ENCODE results near the gene OPN1MW3. TPM values are rescaled to one million over a fixed set of nuclear protein-coding genes. Genes with fewer than 3 reads are reported as not detected.

The OPN1MW3 gene
- not detected in 2 replicates for total RNA-seq

DNA sequence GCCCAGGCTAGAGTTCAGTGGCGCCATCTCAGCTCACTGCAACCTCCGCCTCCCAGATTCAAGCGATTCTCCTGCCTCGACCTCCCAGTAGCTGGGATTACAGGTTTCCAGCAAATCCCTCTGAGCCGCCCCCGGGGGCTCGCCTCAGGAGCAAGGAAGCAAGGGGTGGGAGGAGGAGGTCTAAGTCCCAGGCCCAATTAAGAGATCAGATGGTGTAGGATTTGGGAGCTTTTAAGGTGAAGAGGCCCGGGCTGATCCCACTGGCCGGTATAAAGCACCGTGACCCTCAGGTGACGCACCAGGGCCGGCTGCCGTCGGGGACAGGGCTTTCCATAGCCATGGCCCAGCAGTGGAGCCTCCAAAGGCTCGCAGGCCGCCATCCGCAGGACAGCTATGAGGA, at the start of gene OPN1MW3:
Gene OPN1MW3 (plus strand): TSS at position 301 of the 400 bp plus-strand sequence. CDS start 38 bp downstream, at position 339.

DNA sequence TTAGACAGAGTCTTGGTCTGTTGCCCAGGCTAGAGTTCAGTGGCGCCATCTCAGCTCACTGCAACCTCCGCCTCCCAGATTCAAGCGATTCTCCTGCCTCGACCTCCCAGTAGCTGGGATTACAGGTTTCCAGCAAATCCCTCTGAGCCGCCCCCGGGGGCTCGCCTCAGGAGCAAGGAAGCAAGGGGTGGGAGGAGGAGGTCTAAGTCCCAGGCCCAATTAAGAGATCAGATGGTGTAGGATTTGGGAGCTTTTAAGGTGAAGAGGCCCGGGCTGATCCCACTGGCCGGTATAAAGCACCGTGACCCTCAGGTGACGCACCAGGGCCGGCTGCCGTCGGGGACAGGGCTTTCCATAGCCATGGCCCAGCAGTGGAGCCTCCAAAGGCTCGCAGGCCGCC, 37.9 kb upstream of the OPN1MW3 start, which contains the start of gene OPN1MW2:
Gene OPN1MW2 (plus strand): TSS at position 301 of the 400 bp plus-strand sequence. CDS start 60 bp downstream, at position 361.

DNA sequence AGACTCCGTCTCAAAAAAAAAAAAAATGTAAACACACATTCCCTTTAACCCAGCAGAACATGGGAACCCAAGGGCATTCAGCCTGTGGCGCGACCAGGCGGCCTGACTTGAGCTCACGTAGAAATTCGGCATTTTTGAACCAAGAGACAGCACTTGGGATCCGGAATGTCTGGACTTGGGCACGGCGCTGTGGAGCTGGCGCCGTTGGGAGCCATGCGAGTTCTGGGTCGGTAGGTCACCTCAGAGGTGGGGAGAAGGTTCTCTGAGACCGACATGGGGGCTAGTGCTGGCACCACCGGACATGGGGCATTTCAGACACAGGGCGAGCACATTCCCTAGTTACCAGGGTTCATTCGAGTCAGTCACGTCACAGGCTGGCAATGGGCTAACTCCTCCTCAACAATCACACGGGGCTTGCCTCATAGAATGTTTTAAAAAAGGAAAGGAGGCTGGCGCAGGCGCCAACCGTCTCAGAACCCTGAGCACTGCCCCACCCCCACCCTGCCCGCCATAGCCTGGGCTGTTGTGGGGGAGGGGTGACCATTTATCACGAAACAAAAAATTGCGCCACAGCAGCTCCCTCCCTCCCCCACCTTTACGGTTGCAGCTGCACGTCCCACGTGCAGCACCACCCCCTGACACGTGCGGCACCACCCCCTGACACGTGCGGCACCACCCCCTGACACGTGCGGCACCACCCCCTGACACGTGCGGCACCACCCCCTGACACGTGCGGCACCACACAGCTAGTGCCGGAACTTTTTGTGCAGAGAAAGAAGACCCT, 37.6 kb downstream of the OPN1MW3 start, which contains the start of gene TEX28:
Gene TEX28 (minus strand): TSS at position 334 of the 784 bp plus-strand sequence. CDS start 3,007 bp downstream, outside the sequence.

DNA sequence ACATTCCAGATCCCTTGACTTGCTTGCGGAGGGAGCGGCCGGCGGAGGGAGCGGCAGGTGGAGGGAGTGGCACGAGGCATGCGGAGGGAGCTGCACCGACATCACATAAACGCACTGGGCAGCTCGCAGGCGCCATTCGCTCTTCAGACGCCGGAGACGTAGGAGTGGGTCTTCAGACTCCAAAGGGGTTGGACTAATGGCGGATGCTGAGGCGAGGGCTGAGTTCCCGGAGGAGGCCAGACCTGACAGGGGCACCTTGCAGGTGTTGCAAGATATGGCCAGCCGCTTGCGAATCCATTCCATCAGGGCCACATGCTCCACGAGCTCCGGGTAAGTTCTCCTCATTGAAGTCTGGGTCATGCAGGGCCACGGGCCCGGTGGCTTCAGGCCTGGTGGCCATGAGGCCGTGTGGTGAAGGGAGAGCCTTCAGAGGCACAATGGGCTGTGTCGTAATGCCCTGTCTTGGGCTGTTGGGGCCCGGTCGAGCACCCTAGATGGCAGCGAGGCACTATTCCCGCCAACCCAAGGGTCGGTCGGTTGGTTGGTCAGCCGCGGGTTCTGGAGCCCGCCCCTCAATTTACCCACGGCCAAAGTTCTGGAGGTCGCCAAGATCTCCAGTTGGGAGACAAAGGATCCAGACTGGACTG, 38.4 kb downstream of the OPN1MW3 start, which contains the start of gene TKTL1:
Gene TKTL1 (plus strand): TSS at position 132 of the 647 bp plus-strand sequence. CDS start 65 bp downstream, at position 197.

Other genes starting within 250 kb of the OPN1MW3 start
- gene IRAK1, start 237.7 kb upstream of the OPN1MW3 start, total RNA-seq: 45.5 and 57.6 TPM in 2 replicates
- gene MECP2, start 159.9 kb upstream of the OPN1MW3 start, total RNA-seq: 12.3 and 34.4 TPM in 2 replicates
- gene OPN1LW, start 113.3 kb upstream of the OPN1MW3 start, total RNA-seq: not detected in 2 replicates
- gene OPN1MW, start 75.0 kb upstream of the OPN1MW3 start, total RNA-seq: 0.25 TPM in 1 of 2 replicates, not detected in the other
- not detected in 2 replicates for gene OPN1MW2, start 37.8 kb upstream of the OPN1MW3 start, total RNA-seq
- gene TEX28, start 37.5 kb downstream of the OPN1MW3 start, total RNA-seq: 0.16 TPM in 1 of 2 replicates, not detected in the other
- under 0.01 and 0.31 TPM in 2 replicates for gene TKTL1, start 38.2 kb downstream of the OPN1MW3 start, total RNA-seq
- gene FLNA, start 117.1 kb downstream of the OPN1MW3 start, total RNA-seq: 1,640 and 2,434 TPM in 2 replicates
- gene EMD, start 121.7 kb downstream of the OPN1MW3 start, total RNA-seq: 16.6 and 18.8 TPM in 2 replicates
- gene RPL10, start 140.8 kb downstream of the OPN1MW3 start, total RNA-seq: 2,048 and 2,051 TPM in 2 replicates
- gene DNASE1L1, start 151.7 kb downstream of the OPN1MW3 start, total RNA-seq: 70.6 and 90.2 TPM in 2 replicates
- gene TAFAZZIN, start 154.0 kb downstream of the OPN1MW3 start, total RNA-seq: 20.9 and 23.9 TPM in 2 replicates
- gene ATP6AP1, start 171.1 kb downstream of the OPN1MW3 start, total RNA-seq: 54.4 and 128 TPM in 2 replicates
- 36.4 and 99.2 TPM in 2 replicates for gene GDI1, start 179.6 kb downstream of the OPN1MW3 start, total RNA-seq
- 64.9 and 118 TPM in 2 replicates for gene FAM50A, start 186.6 kb downstream of the OPN1MW3 start, total RNA-seq
- 7.9 and 13.3 TPM in 2 replicates for gene PLXNA3, start 200.7 kb downstream of the OPN1MW3 start, total RNA-seq
- gene LAGE3, start 221.7 kb downstream of the OPN1MW3 start, total RNA-seq: 11.2 and 11.5 TPM in 2 replicates
- gene UBL4A, start 229.0 kb downstream of the OPN1MW3 start, total RNA-seq: 37.1 and 49.5 TPM in 2 replicates
- gene SLC10A3, start 233.0 kb downstream of the OPN1MW3 start, total RNA-seq: 9.7 and 22.1 TPM in 2 replicates